SH-SY5Y (cell line): ENCODE results near the gene TENM4.

Experiments used
- GATA2 ChIP-seq: IDR thresholded peaks from 2 replicates; pipeline ENCODE4 v1.6.1; 2011; ENCODE audit warnings: mild to moderate bottlenecking, low read depth, low read length
- GATA3 ChIP-seq: IDR thresholded peaks from 2 replicates; pipeline ENCODE4 v1.6.1; 2011; ENCODE audit warnings: low read depth, mild to moderate bottlenecking, low read length, moderate library complexity

GRCh38 chr11:79160791-79161403, 279.9 kb downstream of the TENM4 start:
- no peak for TF ChIP-seq GATA2
- TF ChIP-seq GATA3: no peak
